Right renal pelvis (tissue), 4 donors: ENCODE results near the gene FAM229A. TPM values are rescaled to one million over a fixed set of nuclear protein-coding genes. Genes with fewer than 3 reads are reported as not detected.

Experiments used
- DNase-seq, 4 donors: peaks; one replicate each; pipeline ENCODE4 v3.0.0-alpha.2; 2013; ENCODE audit warnings: low read depth in 4 of 4, low spot score in 3 of 4, missing footprints in 1 of 4
- polyA plus RNA-seq, 4 donors: library from polyadenylated mRNA; unstranded; fragments of 120-200 nt; gene quantifications; one replicate each; pipeline ENCODE4 v1.2.1, GENCODE V29; 2013; ENCODE audit not compliant: insufficient read length in 4 of 4

FAM229A gene
- polyA plus RNA-seq, 4 donors = 3.0 to 7.2 (median 6.6) TPM

DNA sequence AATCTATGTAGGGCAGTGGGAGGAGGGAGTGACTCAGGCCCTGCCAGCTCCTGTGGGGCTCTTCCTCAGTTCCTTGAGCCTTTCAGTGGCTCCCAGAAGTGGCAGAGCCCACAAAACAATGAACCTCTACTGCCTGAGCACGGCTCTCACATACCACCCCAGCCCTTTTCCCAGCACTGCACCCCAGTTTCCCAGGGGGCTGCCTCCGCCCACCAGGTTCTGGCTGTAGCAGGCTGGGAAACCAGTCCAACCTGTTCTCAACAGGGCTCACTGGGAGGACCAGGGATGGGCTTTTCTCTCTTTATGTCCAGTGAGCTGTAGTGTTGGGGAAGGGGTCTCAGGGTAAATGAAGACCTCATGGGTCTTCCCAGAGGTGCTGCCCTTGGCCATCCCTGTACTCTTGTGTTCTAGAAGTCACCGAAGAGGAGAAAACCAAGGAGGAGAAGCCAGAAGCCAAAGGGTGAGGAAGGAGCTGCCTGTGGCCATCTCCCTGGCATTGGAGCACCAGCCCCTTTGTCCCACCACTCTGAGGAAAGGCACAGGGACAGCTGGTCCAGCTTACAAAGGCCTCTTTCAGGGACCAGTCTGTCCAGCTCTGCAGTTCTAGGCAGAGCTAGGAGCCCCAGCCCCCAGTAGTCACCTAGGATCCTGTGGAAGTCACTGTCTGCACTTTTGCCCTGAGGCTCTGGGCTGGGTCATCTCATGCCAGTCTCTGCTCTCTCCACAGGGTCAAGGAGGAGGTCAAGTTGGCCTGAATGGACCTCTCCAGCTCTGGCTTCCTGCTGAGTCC lies 29.8 kb downstream of the FAM229A start:
- DNase-seq = no peak

DNA sequence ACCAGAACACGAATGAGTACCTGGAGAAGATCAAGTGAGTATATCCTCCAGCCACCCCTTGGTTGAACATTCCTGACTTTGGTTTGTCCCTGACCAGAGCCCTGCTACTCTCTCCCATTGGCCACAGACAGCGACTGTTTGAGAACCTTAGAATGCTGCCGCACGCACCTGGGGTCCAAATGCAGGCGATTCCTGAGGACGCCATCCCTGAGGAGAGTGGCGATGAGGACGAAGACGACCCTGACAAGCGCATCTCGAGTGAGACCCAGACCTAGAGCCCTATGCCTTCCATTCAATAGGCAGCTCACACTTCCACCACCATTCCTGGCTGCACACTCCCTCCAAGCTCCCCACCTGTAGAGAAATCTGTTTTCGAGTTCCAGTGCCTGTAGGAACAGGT lies 30.7 kb downstream of the FAM229A start:
- DNase-seq = no peak

DNA sequence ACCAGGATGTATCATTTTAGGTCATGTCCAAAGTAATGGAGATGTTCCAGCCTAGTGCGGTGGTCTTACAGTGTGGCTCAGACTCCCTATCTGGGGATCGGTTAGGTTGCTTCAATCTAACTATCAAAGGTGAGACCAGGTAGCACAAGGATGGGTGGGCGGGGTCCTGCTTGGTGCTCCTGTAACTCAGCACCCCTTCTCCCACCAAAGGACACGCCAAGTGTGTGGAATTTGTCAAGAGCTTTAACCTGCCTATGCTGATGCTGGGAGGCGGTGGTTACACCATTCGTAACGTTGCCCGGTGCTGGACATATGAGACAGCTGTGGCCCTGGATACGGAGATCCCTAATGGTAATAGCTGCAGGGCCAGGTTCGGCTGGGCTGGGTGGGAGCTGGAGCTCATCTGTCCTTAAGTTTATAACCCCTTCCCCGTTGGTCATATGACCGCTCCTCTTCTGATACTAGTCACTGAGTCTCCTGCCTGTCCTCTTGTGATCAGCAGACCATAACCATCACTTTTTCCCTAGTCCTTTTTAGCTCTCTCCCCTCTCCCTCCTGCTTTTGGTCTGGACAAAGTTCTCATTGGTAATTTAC lies 31.6 kb downstream of the FAM229A start:
- no peak for DNase-seq

DNA sequence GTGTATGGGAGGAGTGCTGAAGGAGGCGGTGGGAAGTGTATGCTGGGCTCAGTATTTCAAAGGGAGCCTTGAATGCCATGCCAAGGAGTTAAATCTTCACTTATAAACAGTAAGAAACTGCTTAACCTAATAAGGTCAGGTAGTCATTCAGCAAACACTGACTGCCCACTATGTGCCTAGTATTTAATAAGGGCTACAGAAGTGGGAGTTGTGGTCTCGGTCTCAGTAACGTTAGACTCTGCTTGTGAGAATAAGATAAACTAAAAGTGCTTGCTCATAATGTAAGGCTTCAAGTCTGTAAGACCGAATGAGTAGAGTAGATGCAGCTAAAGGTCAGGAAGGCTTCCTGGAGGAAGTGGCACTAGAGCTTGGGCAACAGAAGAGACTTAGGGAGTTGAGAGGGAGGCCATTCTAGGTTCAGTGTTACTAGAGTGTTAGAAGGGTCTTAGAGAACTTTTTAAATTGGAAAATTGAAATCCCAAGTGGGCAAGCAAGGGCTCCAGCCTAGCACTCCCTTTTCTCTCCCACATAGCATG lies 32.3 kb downstream of the FAM229A start:
- DNase-seq = no peak

DNA sequence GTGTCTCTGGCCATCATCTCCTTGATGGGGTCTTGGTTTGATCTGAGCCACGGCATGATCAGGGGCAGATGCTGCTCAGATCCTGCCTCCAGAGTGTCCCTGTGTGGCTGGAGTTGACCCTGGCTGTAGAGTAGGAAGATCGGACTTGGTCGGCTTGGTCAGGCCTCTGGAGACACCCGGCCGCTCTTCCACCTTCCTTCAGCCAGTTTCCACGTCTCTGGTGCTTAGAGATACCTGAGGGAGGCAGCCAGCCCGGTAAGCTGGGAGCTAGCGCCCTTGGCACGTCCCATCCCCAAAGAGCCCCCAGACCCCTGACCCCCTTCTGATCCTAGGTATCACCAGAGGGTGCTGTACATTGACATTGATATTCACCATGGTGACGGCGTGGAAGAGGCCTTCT lies 35.1 kb downstream of the FAM229A start:
- DNase-seq = no peak

DNA sequence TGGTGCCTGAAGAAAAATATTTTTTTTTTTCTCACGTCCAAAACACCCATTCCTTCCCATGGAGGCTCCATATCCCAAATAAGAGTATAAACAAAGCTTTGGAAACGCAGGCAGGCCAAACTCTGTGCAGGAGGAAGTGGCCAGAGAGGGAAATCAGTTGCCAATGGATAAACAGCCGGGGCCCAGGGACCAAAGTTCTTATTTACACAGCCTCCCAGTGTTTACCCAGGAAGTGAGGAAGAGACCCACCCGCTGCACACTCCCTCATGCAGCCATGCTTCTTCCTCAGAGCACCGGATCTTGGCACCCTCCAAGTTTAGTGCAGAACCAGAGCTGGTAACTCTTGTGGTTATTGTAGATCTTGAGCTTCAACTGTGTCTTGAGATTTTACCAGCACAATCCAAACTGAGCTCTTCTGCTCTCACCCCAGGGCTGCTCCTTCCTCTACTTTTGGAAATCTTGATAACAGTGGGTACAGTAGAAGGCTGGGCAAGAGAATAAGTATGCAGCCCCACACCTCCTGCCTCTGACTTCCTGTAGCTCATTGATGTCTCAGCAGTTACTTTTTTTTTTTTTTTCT lies 40.5 kb downstream of the FAM229A start:
- no peak for DNase-seq

DNA sequence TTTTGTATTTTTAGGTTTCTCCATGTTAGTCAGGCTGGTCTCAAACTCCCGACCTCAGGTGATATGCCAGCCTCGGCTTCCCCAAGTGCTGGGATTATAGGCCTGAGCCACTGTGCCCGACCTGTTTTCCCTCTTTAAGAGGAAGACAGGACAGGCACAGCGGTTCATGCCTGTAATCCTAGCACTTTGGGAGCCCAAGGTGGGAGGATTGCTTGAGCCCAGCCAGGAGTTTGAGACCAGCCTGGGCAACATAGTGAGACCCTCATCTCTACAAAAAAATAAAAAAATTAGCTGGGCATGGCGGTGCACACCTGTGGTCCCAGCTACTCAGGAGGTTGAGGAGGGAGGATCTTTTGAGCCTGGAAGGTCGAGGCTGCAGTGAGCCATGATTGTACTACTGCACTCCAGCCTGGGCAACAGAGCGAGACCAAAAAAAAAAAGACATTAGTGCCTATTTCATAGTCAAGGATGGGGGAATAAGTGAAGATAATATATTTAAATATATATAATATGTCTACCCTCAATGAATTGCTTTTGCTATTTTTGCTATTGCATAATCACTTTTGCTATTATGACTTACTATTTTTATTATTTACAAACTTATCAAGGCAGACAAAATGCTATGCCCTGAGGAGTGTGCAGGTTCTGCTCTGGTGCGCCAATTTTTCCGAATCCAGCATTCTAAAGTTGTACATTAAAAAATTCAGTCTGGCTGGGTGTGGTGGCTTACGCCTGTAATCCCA lies 44.0 kb downstream of the FAM229A start:
- no peak for DNase-seq

DNA sequence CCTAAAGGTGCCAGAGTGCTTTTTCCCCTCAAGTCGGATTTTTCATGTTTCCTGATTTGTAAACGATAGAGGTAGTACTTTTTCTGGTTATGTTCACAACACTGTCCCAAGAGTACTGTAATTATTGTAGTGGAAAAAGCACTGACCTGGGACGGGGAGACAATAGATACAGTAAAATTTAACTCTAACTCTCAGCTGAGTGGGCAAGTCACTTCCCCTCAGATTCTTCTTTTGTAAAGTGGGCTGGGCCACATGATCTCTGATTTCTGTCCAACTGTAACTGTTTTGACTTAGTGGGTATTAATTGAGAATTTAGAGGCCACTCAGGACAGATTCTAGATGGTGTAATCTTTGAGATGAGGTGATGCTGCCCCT lies 45.4 kb downstream of the FAM229A start:
- DNase-seq = no peak

DNA sequence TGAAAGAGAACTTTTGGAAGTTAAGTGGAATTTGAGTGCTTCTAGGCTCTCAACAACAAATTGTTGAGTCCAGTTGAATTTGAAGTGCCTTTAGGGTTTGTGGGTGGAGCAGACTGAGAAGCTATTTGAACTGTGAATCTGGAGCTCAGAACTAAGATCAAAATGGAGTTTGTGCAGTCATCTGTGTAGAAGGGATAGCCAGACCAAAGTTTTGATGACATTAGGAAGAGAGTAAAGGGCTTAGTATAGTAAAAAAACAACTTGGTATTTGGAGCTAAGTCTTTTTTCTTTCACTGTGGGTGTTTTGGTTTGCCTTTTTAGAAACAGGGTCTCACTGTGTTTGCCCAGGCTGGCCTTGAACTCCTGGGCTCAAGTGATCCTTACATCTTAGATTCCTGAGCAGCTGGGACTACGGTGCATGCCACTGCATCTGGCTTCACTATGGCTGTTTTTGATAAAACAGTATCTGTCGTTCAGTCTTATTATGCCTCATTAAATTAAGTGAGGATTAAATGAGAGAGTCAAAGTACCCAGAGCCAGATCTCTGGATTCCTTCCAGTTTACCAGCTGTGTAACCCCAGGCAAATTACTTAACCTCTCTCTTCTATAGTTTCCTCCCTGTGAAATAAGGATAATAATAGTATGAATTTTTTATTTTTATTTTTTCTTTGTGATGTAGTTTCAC lies 50.4 kb downstream of the FAM229A start:
- no peak for DNase-seq

Other genes starting within 250 kb of the FAM229A start
- 10 to 100 TPM; 41.6 to 48.3 (median 45.7) TPM for gene TXLNA, start 182.8 kb downstream of the FAM229A start, polyA plus RNA-seq
- 10 to 100 TPM; 20.6 to 26.3 (median 22.2) TPM for gene CCDC28B, start 161.9 kb downstream of the FAM229A start, polyA plus RNA-seq
- gene IQCC, start 156.8 kb downstream of the FAM229A start, polyA plus RNA-seq = 1 to 10 TPM; 7.3 to 7.9 (median 7.8) TPM
- under 1 TPM; 0.62 to 0.96 (median 0.72) TPM for gene DCDC2B, start 153.4 kb downstream of the FAM229A start, polyA plus RNA-seq
- gene TMEM234, start 140.1 kb downstream of the FAM229A start, polyA plus RNA-seq = 10 to 100 TPM; 21.0 to 24.4 (median 23.3) TPM
- gene EIF3I, start 140.1 kb downstream of the FAM229A start, polyA plus RNA-seq = 100 to 1,000 TPM; 173 to 190 (median 177) TPM
- gene FAM167B, start 115.3 kb downstream of the FAM229A start, polyA plus RNA-seq = 10 to 100 TPM in 3 of 4 donors, 1 to 10 TPM in 1; 8.4 to 11.1 (median 10.7) TPM
- gene LCK, start 111.2 kb downstream of the FAM229A start, polyA plus RNA-seq = 1 to 10 TPM; 4.2 to 6.7 (median 5.2) TPM
- 100 to 1,000 TPM; 162 to 193 (median 179) TPM for gene HDAC1, start 70.4 kb downstream of the FAM229A start, polyA plus RNA-seq
- 100 to 1,000 TPM; 443 to 517 (median 479) TPM for gene MARCKSL1, start 26.3 kb downstream of the FAM229A start, polyA plus RNA-seq
- gene TSSK3, start 54 bp upstream of the FAM229A start, polyA plus RNA-seq = 1 to 10 TPM; 2.0 to 4.3 (median 3.0) TPM
- gene BSDC1, start 32.0 kb upstream of the FAM229A start, polyA plus RNA-seq = 10 to 100 TPM; 58.6 to 63.3 (median 61.2) TPM
- gene ZBTB8B, start 102.6 kb upstream of the FAM229A start, polyA plus RNA-seq = 1 to 10 TPM in 3 of 4 donors, under 1 TPM in 1; 0.95 to 1.5 (median 1.1) TPM
- 10 to 100 TPM; 15.5 to 20.2 (median 18.4) TPM for gene ZBTB8A, start 176.9 kb upstream of the FAM229A start, polyA plus RNA-seq